A673 (cell line): Measurements from ENCODE around the gene CHRNA9. TPM values are rescaled to one million over a fixed set of nuclear protein-coding genes. Genes with fewer than 3 reads are reported as not detected.

ENCODE experiments used
- BruUV-seq: library from RNA; stranded (reverse); fragments of 400-500 nt; replicated peaks from 2 replicates; lab custom pipeline; 2021; lab: Mats Ljungman, UMichigan
- CTCF ChIA-PET: fragments of 300-600 bp; sonication (Branson Sonifier 250); formaldehyde crosslinking; loops from one replicate; lab custom pipeline; 2022; ENCODE audit warnings: antibody characterized with exemption; lab: Charles Lee
- POLR2A ChIA-PET: fragments of 300-600 bp; sonication (Branson Sonifier 250); formaldehyde crosslinking; loops from one replicate; lab custom pipeline; 2022; ENCODE audit warnings: antibody characterized with exemption; ENCODE audit not compliant: low non-redundant PET; lab: Charles Lee
- DNase-seq: peaks from one replicate; pipeline ENCODE4 v3.0.0-alpha.2; 2015; ENCODE audit warnings: low spot score
- H3K27ac ChIP-seq: fragments of 200-600 bp; sonication (generic); 2 replicates; pipeline ENCODE4 v1.5.1; 2016; ENCODE audit warnings: mixed run types, low read depth, mild to moderate bottlenecking, mixed read lengths, antibody characterized with exemption, low read length; ENCODE audit not compliant: poor library complexity, severe bottlenecking
- H3K27me3 ChIP-seq: fragments of 200-600 bp; sonication (generic); replicated peaks from 2 replicates; pipeline ENCODE4 v1.6.1; 2017; ENCODE audit warnings: mixed run types, low read depth, mild to moderate bottlenecking, mixed read lengths, antibody characterized with exemption, low read length; ENCODE audit not compliant: insufficient read depth, poor library complexity
- H3K36me3 ChIP-seq: fragments of 200-600 bp; sonication (generic); 2 replicates; pipeline ENCODE4 v1.6.1; 2016; ENCODE audit warnings: mixed run types, mild to moderate bottlenecking, mixed read lengths, antibody characterized with exemption, low read length; ENCODE audit not compliant: insufficient read depth, poor library complexity, severe bottlenecking
- H3K4me1 ChIP-seq: fragments of 200-600 bp; sonication (generic); 2 replicates; pipeline ENCODE4 v1.6.1; 2017; ENCODE audit warnings: mixed run types, mild to moderate bottlenecking, mixed read lengths, antibody characterized with exemption, low read length; ENCODE audit not compliant: insufficient read depth, poor library complexity, severe bottlenecking
- H3K4me3 ChIP-seq: fragments of 200-600 bp; sonication (generic); 2 replicates; pipeline ENCODE4 v1.5.1; 2016; ENCODE audit warnings: low read depth, mixed run types, mild to moderate bottlenecking, mixed read lengths, low read length; ENCODE audit not compliant: poor library complexity, severe bottlenecking
- H3K9me3 ChIP-seq: fragments of 200-600 bp; sonication (generic); 2 replicates; pipeline ENCODE4 v1.6.1; 2016; ENCODE audit warnings: mixed run types, low read depth, mild to moderate bottlenecking, mixed read lengths, antibody characterized with exemption, low read length; ENCODE audit not compliant: poor library complexity, severe bottlenecking
- CTCF ChIP-seq: fragments of 300-800, 200-600 bp; sonication (generic); conservative IDR thresholded peaks from 2 replicates; pipeline ENCODE4 v1.5.1; 2017; ENCODE audit warnings: low read depth, mild to moderate bottlenecking, antibody characterized with exemption, low read length, moderate library complexity, mixed read lengths
- EZH2 ChIP-seq: fragments of 200-600 bp; sonication (generic); IDR thresholded peaks from 2 replicates; pipeline ENCODE4 v1.6.1; 2017; ENCODE audit warnings: borderline replicate concordance, low read depth, mild to moderate bottlenecking, mixed read lengths, antibody characterized with exemption, low read length; ENCODE audit not compliant: poor library complexity, severe bottlenecking
- intact Hi-C: fragments of 100-400 bp; cut with micrococcal nuclease; formaldehyde crosslinking; loops from one replicate; pipeline ENCODE4 v1.10.0; 2022; ENCODE audit not compliant: unreplicated experiment
- total RNA-seq: library from RNA; stranded (reverse); gene quantifications from 2 replicates; pipeline ENCODE4 v1.2.3, GENCODE V29; 2021

Gene CHRNA9
- total RNA-seq, 1 experiment from 2014 or later, result 1.5 TPM

- no TSS peak for BruUV-seq
- Histone ChIP-seq H3K4me3 (no peak overlapping the region), H3K27ac (no peak overlapping the region), H3K36me3 (no peaks in the 10 kb centered on the region), H3K27me3 (no peaks in the 10 kb centered on the region), H3K4me1 (no peaks in the 10 kb centered on the region), H3K9me3 (no peaks in the 10 kb centered on the region)
- intact Hi-C loops, result no loop called here
- TF ChIP-seq EZH2 (no peak), CTCF (no peak)
- DNase-seq, result no peak
- ChIA-PET CTCF (no interaction called here), POLR2A (no interaction called here)
These were observed 40.5 kb downstream of the CHRNA9 start for GRCh38 chr4:40375620-40376019.

- no peak for DNase-seq
- TF ChIP-seq EZH2 (no peak), CTCF (no peak)
- Histone ChIP-seq H3K27me3 (no peaks in the 10 kb centered on the region), H3K4me3 (no peak overlapping the region), H3K4me1 (no peaks in the 10 kb centered on the region), H3K9me3 (no peaks in the 10 kb centered on the region), H3K27ac (no peak overlapping the region), H3K36me3 (no peaks in the 10 kb centered on the region)
- intact Hi-C loops, result no loop called here
- ChIA-PET POLR2A (no interaction called here), CTCF (no interaction called here)
- no TSS peak for BruUV-seq
These were observed 42.6 kb downstream of the CHRNA9 start for GRCh38 chr4:40377512-40378365.

GRCh38 chr4:40378619-40379018 is 43.5 kb downstream of the CHRNA9 start:
- BruUV-seq, result no TSS peak
- CTCF ChIA-PET, result no interaction called here

More at GRCh38 chr4:40378619-40379018, 43.5 kb downstream of the CHRNA9 start:
- Histone ChIP-seq H3K4me3 (no peak overlapping the region), H3K4me1 (no peaks in the 10 kb centered on the region), H3K9me3 (no peaks in the 10 kb centered on the region), H3K27ac (no peak overlapping the region), H3K27me3 (no peaks in the 10 kb centered on the region), H3K36me3 (no peaks in the 10 kb centered on the region)
- DNase-seq, result no peak
- TF ChIP-seq CTCF, result no peak
- TF ChIP-seq EZH2, result no peak
- intact Hi-C loops, result no loop called here
- POLR2A ChIA-PET, result no interaction called here
